ENCODE results near the gene BABAM2.

GRCh38 chr2:27885234-27885633, 5.3 kb upstream of the BABAM2 start:
- no peak for TF ChIP-seq CTCF (IDR thresholded peaks at IDR 0.05; ENCODE audit: low read depth, low read length)
- TF ChIP-seq MAX (IDR thresholded peaks at IDR 0.05; ENCODE audit: low read depth, low read length): no peak
- TF ChIP-seq MYC (IDR thresholded peaks at IDR 0.05; ENCODE audit: low read depth, low read length): no peak
